Progenitor cell of endocrine pancreas (in vitro differentiated cells): ENCODE measurements around the gene CHURC1. TPM values are rescaled to one million over a fixed set of nuclear protein-coding genes. Genes with fewer than 3 reads are reported as not detected.

Experiments used
- DNase-seq: peaks from one replicate; pipeline ENCODE4 v3.0.0; 2021; ENCODE audit warnings: low spot score; ENCODE audit not compliant: unreplicated experiment
- H3K27ac Mint-ChIP-seq: 2 replicates; pipeline ENCODE4 v1.8.0; 2021; ENCODE audit warnings: mild to moderate bottlenecking, moderate library complexity, mixed read lengths
- H3K27me3 Mint-ChIP-seq: 2 replicates; pipeline ENCODE4 v1.8.0; 2021; ENCODE audit warnings: mixed read lengths
- H3K36me3 Mint-ChIP-seq: 2 replicates; pipeline ENCODE4 v1.8.0; 2022; ENCODE audit warnings: mixed read lengths; ENCODE audit not compliant: insufficient read depth
- H3K4me1 Mint-ChIP-seq: 2 replicates; pipeline ENCODE4 v1.8.0; 2021; ENCODE audit warnings: low read depth, mixed read lengths
- H3K4me3 Mint-ChIP-seq: 2 replicates; pipeline ENCODE4 v1.8.0; 2021; ENCODE audit warnings: low read depth, mild to moderate bottlenecking, moderate library complexity, mixed read lengths
- H3K9me3 Mint-ChIP-seq: 2 replicates; pipeline ENCODE4 v1.8.0; 2021; ENCODE audit warnings: low read depth, mixed read lengths
- CTCF ChIP-seq: fragments of 200-600 bp; sonication (generic); IDR thresholded peaks from one replicate; pipeline ENCODE4 v1.5.0; 2021; ENCODE audit warnings: antibody characterized with exemption, mild to moderate bottlenecking; ENCODE audit not compliant: unreplicated experiment
- total RNA-seq: library from RNA; stranded (reverse); gene quantifications from 2 replicates; pipeline ENCODE4 v1.2.1, GENCODE V29; 2021

The CHURC1 gene
- total RNA-seq, 1 donor from 2014 or later = 37.2 TPM

- Mint-ChIP-seq H3K27me3 (peaks cover 78% of the 10 kb centered on the region), H3K4me3 (no peak overlapping the region), H3K36me3 (no peaks in the 10 kb centered on the region), H3K27ac (no peak overlapping the region), H3K4me1 (peaks cover 1% of the 10 kb centered on the region), H3K9me3 (no peaks in the 10 kb centered on the region)
- DNase-seq = no peak
- TF ChIP-seq CTCF = no peak
These were observed 36.4 kb upstream of the CHURC1 start for GRCh38 chr14:64877846-64878245.

GRCh38 chr14:64878837-64879634 lies 35.2 kb upstream of the CHURC1 start:
- Mint-ChIP-seq H3K27ac (no peak overlapping the region), H3K27me3 (peaks cover 81% of the 10 kb centered on the region), H3K9me3 (no peaks in the 10 kb centered on the region), H3K4me3 (peak overlapping the region; percentile 79), H3K36me3 (no peaks in the 10 kb centered on the region), H3K4me1 (peaks cover 1% of the 10 kb centered on the region)
- DNase-seq = no peak
- TF ChIP-seq CTCF = no peak

GRCh38 chr14:64879635-64880220 lies 34.5 kb upstream of the CHURC1 start, which contains the start of gene SPTB:
SPTB (minus strand) TSS chr14:64879907; CDS start chr14:64823094, 56,813 bp downstream.
- Mint-ChIP-seq H3K36me3 (no peaks in the 10 kb centered on the region), H3K4me1 (peaks cover 1% of the 10 kb centered on the region), H3K9me3 (no peaks in the 10 kb centered on the region), H3K4me3 (peak within 1 kb of the TSS; percentile 79), H3K27ac (peak within 1 kb of the TSS; percentile 69), H3K27me3 (peaks cover 80% of the 10 kb centered on the region)
- DNase-seq = peak; percentile 19
- no peak for TF ChIP-seq CTCF

GRCh38 chr14:64880221-64881121 lies 33.8 kb upstream of the CHURC1 start:
- Mint-ChIP-seq H3K4me3 (peak overlapping the region; percentile 79), H3K9me3 (no peaks in the 10 kb centered on the region), H3K36me3 (no peaks in the 10 kb centered on the region), H3K27ac (peak overlapping the region; percentile 69), H3K4me1 (peaks cover 1% of the 10 kb centered on the region), H3K27me3 (peaks cover 77% of the 10 kb centered on the region)
- peak; percentile 20 for TF ChIP-seq CTCF
- DNase-seq = peak; percentile 31

- no peak overlapping the region for H3K27ac Mint-ChIP-seq
- H3K27me3 Mint-ChIP-seq = peaks cover 62% of the 10 kb centered on the region
These were observed 28.7 kb upstream of the CHURC1 start for GRCh38 chr14:64885559-64885958.

More at GRCh38 chr14:64885559-64885958, 28.7 kb upstream of the CHURC1 start:
- H3K36me3 Mint-ChIP-seq = no peaks in the 10 kb centered on the region
- H3K9me3 Mint-ChIP-seq = no peaks in the 10 kb centered on the region
- H3K4me3 Mint-ChIP-seq = no peak overlapping the region
- no peak for DNase-seq
- no peak for TF ChIP-seq CTCF
- peaks cover under 1% of the 10 kb centered on the region for H3K4me1 Mint-ChIP-seq
